ENCODE measurements around the gene NKAIN4.
"Not testable (repeated sequence)": the region's sequence is repeated elsewhere in the genome, so short reads cannot be mapped to it uniquely, and the experiment has no call there.

Gene NKAIN4

DNA sequence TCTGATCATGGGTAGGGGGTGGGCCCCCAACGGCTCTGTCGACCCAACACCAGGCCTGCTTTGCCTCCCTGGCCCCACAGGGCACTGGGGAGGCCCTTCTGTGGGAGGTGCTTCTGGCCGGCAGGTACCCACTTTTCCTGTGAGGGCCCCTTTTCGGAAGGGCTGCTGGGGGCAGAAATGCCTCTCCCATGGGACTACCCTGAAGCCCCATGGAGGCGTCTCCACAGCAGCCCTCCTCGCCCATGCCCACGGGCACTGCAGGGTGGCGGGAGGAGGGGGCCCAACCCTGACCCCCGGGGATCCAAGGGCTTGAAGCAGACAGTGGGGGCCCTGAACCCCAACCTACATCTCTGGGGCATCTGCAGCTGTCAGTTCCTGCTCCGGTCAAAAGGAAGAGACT, 16.2 kb downstream of the NKAIN4 start:
- DNase-seq (ENCODE audit: low read depth in 3 of 3) = no peak

DNA sequence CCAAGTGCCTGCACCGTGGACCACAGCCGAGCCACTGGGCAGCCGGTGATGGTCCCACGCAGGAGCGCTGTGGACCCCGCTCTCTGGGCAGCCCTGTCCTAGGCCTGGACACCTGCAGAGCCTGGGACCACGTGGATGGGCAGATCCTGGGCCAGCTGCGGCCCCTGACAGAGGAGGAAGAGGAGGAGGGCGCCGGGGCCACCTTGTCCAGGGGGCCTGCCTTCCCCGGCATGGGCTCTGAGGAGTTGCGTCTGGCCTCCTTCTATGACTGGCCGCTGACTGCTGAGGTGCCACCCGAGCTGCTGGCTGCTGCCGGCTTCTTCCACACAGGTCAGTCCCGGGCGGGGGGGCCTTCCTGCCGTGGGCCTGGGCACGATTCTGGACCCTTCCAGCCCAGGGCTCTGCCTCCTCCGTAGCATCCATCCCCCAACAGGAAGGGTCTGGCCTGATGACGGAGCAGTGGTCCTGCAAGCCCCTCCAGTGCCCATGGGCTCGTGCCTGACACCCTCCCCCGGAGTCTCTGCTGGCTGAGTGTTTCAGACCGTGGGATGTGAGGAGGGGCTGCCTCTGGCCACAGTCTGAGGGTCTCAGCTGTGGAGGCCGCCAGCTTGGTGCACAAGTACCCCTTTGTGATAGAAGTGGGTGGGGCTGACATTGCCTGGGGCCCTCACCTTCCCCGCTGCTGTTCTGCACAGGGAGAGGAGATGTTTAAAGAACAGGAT, 18.0 kb downstream of the NKAIN4 start:
- no peak for DNase-seq (ENCODE audit: low read depth in 3 of 3)

DNA sequence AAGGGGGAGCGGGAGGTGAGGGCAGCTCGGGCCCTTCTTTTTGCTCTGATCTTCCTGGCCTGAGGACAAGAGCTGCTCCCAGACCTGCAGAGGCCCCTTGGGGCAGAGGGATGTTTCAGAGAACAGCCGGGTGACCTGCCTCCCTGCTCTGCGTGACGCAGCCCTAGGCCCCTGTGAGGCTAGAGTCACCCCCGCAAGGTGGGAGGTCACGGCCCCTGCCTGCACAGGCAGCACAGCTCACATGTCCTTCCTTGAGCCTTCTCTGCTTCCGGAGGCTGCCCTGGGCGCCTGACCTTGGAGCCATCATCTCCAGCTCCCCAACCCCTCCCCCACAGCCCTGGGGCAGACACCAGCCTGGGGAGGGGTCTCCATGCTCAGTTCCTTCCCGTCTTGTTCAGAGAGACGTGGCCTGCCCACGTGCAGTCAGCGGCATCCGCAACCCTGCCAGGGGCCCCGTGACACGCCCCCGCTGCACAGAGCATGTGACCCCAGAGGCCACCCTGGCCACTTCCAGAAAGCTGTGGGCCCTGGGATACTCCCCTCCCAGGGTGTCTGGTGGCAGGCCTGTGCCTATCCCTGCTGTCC, 18.8 kb downstream of the NKAIN4 start, which contains the start of gene BIRC7:
Gene BIRC7, plus strand, starts transcription at position 507 of the 585 bp plus-strand sequence. CDS start 192 bp downstream, outside the sequence.
- no peak for DNase-seq (ENCODE audit: low read depth in 3 of 3)

DNA sequence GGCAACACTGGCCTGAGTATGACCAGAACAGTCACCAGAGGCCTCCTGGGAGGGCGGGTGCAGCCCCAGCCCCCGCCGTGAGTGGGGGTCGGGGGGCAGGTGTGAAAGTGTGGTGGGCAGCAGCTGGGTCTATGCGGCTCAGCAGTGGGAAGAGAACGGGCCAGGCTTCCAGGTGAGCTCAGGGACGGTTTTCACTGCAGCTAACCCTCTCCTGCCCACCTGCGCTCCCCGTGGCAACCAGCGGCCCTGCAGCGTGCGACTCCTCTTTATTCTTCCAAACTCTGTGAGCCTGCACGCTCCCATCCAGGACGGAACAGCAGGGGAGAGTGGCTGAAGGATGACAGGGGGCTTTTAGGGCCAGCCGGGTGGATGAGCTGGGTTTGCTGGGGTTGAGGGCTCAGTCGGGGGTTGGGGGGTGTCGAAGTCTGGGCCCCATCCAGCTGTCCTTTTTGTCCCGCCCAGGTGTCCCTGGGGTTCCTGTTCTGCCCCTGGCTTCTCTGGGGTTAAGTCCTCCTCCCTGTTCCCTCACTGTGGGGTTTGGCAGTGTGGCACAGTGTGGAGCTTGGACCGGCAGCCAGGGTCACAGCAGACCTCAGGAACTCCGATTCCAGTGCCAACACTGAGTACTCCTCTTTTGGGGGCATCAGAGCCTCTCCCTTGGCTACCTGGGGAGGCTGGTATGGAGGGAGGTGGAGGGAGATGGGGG, 19.4 kb downstream of the NKAIN4 start:
- DNase-seq (ENCODE audit: low read depth in 3 of 3) = no peak

DNA sequence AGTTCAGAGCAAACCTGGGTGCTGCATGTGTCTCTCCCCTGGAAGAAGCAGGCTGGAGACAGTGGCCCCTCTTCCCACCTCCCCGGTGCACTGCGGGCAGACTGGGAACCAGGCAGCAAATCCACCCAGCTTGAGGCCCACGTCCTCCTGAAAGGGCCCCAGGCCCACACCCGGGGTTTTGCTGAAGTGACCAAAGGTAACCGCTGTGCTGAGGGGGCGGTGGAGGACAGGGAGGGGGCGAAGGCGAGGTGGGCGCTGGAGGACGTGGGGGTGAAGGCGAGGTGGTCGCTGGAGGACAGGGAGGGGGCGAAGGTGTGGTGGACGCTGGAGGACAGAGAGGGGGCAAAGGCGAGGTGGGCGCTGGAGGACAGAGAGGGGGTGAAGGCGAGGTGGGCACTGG, 20.3 kb downstream of the NKAIN4 start:
- DNase-seq (ENCODE audit: low read depth in 3 of 3) = no peak

DNA sequence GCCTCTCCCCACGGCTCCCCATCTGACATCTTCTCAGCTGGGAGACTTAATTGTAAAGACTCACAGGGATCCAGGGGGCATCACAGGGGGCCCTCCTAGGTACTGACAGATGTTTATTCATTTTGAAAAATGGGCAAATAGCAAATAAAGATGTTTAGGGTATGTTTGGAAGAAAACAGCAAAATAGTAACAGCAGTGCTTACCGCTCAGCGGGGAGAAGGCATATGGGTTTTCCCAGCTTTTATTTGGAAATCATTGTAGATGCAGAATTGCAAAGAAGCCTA, 21.3 kb downstream of the NKAIN4 start:
- no peak for DNase-seq (ENCODE audit: low read depth in 3 of 3)

DNA sequence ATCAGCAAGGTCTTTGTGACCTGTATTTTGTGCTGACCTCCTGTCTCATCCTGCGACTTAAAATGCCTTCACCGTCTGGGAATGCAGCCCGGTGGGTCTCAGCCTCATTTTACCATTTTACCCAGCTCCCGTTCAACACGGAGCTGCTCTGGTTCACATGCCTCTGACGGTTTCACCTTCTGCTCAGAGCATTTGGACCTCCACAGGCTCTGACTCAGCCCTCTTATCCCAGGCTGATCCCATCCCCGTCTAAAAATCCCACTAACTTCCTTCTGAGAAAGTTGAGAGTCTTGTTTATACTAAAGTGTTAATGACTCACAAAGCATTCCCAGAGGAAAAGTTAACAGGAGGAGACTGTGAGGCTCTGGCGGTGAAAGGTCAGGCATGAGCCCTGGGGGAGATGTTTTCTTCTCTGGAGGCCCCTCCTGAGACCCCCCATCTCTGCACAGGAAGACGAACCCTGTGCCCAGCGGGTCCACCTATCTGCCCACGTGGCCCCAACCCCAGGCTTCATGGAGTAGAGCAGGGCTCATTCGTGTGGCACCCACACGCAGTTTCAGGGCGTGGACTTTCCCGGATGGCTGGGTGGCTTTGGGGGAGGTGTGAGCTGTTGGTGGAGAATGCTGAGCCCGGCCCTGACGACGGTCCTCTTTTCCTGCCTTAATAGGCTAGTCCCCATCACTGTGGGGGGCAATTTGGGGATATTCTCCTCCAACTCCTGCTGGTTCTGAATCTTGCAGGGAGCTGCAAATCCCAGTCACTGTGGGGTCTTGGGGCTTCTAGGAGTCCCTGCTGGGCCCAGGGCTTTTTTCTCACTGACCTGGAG, 21.8 kb downstream of the NKAIN4 start:
- no peak for DNase-seq (ENCODE audit: low read depth in 3 of 3)

DNA sequence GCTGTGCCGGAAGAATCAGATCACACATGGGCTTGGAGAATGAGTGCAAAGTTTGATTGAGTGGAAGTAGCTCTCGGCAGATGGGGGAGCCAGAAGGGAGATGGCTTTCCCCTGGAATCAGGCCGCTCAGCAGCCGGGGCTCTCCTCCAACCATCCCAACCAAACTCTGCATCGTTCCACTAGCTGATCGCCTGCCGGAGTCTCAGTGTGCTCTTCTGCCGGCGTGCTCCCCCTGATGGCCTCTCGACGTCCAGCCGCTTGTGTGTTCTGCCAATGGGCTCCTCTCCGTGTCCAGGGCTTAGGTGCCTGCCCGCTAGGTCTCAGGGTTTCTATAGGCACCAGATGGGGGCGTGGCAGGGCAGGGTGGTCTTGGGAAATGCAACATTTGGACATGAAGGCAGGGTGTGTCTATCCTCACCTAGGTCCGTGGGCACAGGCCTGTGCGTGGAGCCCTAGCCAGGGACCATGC, 23.4 kb downstream of the NKAIN4 start:
- DNase-seq (ENCODE audit: low read depth in 3 of 3) = no peak

DNA sequence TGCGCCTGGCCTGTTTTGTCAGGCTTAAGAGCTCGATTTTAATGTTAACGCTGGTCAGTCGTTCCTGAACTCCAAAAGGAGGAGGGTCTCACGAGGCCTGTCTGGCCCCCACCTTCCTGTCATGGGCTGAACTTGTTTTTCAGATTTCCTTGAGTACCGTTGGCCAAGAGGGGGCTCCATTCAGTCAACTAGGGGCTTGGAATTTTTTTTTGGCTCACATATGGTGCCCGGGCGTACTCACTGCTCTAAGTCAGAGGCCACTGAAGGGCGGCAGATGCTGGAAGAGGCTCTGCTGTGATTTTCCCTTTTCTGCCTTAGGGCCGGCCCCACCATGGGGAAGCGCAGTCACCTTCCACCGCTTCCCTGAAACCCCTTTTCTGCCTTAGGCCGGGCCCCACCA, 25.5 kb downstream of the NKAIN4 start:
- no peak for DNase-seq (ENCODE audit: low read depth in 3 of 3)

DNA sequence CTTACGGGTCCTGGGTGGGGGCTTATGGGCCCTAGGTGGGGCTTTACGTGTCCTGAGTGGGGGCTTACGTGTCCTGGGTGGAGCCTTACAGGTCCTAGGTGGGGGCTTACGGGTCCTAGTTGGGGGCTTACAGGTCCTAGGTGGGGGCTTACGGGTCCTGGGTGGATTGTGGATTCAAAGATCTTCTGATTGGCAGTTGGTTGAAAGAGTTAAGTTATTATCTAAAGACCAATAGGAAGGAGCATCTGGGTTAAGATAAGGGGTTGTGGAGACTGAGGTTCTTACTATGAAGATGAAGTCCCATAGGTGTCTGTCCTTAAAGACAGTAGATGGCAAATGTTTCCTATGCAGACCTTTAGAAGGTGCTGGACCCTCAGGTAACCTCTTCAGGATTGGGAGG, 27.0 kb downstream of the NKAIN4 start:
- no peak for DNase-seq (ENCODE audit: low read depth in 3 of 3)

DNA sequence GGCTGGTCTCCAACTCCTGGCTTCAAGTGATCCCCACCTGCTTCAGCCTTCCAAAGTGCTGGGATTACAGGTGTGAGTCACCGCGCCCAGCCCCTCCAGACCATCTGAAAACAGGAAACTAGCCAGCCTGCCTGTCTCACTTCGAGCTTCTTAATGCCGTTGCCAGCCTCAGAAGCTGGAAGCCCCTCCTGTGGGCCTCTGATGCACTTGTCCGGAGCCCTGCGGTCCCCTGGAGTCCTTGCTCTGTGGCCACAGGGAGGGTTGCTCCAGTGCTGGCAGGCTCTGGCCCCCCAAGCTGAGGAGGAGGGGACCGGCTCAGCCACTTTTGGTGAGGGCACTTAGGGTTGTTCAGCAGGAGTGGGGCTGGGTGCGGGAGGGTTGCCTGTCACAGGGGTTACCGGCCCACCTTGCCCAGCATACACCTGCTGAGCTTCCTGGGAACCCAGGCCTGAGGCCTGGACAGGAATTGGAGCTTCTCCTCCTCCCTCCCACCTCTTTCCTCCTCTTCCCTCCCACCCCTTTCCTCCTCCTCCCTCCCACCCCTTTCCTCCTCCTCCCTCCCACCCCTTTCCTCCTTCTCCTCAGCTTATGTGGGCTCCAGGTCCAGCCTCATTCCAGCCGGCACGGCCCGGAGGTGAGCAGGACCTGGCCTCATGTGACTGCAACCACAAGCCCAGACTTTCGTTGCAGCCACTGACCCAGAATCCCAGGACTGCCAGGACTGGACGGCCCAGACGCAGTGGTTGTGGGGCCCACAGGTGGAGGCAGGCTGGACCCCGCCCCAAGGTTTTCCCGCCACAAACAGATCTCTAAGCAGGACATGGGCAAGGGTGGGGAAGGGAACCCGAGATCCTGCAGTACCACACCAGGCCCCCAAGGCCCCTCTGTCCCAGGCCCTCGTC, 28.0 kb downstream of the NKAIN4 start:
- DNase-seq (ENCODE audit: low read depth in 3 of 3) = no peak

DNA sequence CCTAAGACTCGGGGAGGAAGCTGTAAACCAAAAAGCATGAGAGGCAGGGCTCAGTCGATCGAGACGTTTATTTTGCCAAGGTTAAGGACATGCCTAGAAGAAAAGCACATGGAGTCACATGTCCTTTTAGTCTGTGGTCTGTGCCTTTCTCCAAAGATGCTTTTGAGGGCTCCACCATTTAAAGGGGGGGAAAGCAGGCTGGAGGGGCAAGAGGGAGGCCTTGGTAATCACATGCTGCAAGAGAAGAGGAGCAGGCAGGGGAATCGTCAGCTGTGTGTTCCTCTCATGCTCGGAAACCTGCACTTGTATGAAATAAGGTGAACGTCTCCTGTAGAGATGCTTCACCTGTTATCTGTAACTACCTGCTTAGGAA, 29.2 kb downstream of the NKAIN4 start:
- no peak for DNase-seq (ENCODE audit: low read depth in 3 of 3)

DNA sequence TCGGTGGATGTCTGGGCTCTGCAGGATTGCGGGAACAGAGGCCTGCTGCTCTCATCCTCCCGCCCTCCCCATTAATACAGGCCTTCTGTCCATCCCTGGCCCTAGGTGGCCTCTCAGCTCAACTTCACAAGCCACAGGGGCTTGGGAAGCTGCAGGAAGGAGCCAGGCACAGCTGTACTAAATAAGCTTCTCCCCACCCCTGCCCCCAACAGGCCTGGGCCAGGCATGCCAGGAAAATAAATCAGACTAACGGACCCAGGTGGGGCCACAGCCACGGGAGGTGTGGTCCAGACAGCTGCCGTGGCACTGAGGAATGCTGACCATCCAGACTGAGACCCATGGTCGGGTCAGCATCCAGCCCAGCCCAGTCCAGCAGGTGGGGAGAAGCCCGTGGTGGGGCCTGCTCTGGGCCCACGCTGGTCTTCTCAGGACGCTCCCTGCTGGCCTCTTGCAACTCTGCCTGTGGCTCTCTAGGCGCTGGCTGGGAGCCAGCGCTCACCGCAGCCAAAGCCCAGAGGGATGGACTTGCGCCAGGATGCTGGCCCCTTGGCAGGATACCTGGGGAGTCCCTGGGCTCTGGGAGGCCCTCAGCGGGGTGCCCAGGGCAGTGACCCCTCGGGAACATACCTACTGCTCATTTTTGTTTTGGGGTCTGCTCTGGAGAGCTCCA, 29.7 kb downstream of the NKAIN4 start:
- DNase-seq (ENCODE audit: low read depth in 3 of 3) = no peak

DNA sequence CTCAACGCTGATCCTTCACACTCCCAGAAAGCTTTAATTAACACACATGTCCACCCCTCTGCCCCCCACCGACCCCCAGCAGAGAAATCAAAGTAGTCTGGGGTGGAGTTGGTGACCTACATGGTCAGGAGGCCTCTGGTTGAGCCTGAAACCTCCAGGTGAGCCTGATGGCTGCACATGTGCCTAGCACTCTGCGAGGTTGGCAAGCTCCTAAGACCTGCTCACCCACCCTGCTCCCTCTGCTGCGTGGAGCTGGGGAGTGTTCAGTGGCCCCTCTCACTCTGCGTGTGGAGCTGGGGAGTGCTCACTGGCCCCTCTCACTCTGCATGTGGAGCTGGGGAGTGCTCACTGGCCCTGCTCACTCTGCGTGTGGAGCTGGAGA, 30.4 kb downstream of the NKAIN4 start:
- no peak for DNase-seq (ENCODE audit: low read depth in 3 of 3)

DNA sequence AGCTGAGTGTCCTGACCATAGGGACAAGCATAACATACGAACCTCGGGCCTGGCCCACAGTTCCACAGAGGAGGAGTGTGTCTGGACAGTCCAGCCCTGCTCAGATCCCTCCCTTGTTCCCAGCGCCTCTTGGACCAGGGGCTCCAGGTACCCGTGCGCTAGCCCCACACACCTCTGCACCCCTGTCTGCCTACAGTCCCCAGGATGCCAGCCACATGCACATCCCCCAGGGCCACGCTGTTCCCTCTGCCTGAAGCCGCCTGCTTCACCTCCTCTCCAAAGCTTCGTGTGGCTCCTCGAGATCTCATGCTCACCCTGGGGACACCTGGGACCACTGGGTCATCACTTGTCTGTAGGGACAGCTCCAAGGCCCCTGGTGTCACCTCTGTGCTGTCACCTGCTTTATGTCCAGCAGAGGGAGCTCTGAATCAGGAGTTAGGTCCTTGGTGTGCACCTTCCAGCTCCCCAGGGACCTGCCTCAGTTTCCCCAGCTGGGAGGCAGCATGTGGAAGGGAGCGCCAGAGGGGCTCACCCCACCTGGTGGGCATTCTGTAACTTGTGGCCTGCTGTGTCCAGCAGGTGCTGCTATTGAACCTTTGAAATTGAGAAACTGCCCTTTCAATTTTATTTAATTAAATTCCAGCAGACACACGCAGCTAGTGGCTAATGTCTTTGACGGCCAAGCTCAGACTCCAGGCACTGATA, 31.0 kb downstream of the NKAIN4 start:
- DNase-seq (ENCODE audit: low read depth in 3 of 3) = peak in 1 of 3 experiments; percentile 21

DNA sequence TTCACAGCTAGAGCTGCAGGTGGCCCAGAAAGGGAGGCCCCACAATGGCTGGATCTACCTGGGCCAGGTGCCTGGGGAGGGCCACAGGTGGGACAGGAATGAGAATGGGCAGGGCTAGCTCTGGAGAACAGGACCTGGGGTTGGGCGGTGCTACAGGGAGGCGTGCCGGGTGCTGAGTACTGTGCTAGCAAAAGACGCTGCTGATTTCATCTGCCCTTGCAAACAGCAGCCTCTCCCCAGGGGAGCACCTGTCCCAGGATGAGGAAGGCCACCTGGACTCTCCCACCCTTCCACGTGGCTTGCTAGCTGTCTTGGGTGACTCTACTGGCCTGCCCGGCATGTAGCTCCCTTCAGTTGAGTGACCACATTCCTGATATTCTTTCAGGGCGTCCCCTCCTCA, 31.7 kb downstream of the NKAIN4 start:
- no peak for DNase-seq (ENCODE audit: low read depth in 3 of 3)

DNA sequence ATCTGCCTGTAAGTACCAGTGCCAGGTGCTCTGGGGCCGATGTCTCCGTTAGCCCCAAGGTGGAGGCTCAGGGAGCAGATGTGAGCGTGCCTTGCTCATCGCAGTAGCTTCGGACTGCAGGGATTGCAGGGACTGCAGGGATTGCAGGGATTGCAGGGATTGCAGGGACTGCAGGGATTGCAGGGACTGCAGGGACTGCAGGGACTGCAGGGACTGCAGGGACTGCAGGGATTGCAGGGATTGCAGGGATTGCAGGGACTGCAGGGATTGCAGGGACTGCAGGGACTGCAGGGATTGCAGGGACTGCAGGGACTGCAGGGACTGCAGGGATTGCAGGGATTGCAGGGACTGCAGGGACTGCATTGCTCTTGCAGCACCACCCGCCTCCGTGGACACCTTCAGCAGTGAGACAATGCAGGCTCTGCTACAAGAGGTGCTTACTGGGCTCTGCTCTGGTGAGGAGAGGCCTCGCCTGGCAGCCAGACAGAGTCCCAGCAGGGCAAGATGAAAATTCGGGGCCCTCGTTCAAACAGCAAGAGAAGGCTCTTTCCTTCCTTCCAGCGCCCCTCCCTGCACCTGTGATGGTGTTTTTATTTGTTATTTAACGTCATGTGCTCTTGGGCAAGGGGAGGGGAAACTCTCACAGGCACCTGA, 32.7 kb downstream of the NKAIN4 start:
- not testable (repeated sequence) for DNase-seq (ENCODE audit: low read depth in 3 of 3)

DNA sequence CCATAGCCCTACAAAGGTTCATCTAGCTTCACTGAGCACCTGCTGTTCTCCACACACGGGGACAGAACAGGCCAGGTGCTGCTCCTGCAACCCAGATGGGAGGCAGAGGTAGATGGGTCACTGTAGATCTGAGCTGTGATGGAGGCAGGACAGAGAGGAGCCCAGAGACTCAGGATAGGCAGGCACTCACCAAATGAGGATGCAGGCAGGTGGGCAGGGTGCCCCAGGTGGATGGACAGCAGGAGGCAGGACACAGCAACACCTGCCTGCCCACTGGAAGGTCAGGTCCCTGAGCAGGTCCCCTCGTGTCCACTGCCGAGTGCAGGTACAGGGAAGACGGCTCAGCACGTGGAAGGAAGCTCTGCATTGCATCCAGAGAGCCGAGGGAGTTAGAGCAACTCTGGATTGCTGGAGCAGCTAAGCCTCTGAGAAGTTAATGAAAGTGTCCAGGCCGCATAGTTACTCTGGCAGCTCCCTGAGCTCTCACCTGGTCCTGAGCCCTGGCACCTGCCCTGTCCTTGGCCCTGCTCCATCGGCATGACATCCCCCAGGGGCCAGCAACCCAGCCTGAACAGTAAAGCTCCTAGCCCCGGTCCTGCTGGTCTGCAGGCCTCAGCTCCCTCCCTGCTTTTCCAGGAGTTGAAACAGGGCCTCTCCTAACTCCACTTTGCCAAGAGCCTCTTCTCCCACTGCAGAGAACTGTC, 33.4 kb downstream of the NKAIN4 start:
- DNase-seq (ENCODE audit: low read depth in 3 of 3) = no peak
